ENCODE results near the gene CNPY3.
A peak's percentile ranks its signal among the peaks of the same experiment; 100 is the strongest.
"Not testable (repeated sequence)": the region's sequence is repeated elsewhere in the genome, so short reads cannot be mapped to it uniquely, and the experiment has no call there.

Gene CNPY3

DNA sequence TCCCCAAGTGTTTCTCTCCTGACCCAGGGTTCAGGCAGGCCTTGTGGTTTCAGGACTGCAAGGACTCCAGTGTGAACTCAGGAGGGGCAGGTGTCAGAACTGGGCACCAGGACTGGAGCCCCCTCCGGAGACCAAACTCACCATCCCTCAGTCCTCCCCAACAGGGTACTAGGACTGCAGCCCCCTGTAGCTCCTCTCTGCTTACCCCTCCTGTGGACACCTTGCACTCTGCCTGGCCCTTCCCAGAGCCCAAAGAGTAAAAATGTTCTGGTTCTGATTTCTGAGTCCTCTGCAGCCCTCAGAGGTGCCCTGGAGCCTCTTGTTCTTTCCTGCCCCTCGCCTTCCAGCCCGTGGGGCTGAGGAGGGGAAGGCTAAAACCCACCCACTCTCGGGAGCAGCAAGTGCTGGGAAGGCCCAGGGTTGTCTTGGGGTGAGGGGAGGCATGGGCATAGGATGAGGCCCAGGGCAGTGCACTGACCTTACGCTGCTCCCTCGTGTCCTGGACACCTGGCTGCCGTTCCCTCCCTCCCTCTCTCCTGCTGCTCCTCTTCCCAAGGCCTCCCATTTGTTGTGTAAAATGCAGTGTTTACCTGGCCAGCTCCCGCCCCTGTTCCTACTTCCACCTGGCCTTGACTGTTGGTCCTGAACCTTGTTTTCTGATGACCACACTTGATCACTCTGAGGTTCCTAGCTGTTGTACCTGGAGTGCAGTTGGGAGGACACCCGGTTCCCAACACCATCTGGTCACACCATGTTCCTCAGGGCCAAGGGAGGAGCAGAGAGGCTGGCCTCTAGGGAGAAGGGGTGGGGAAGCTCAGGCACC is 9.9 kb downstream of the CNPY3 start:
- Histone ChIP-seq H3K4me3 (ENCODE audit: low read depth, low read length) (no peak overlapping the region), H3K27ac (ENCODE audit: low read depth, low read length) (no peak overlapping the region)

DNA sequence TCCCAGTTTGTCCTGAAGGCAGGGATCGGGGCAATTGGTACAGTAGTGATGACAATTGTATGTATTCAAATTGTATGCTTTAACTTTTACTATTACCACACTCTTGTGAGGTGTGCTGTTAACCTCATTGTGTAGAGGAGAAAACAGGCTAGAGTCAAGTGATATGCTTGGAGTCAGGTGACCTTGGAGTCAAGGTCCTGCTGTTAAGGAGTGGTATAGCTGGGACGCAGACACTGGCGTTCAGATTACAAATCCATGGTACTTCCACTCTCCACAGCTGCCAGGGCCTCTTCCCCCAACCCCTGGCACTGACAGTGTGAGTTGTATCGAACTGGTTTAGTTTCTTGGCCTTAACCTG is 10.5 kb downstream of the CNPY3 start:
- no peak overlapping the region for H3K27ac ChIP-seq (ENCODE audit: low read depth, low read length)
- no peak overlapping the region for H3K4me3 ChIP-seq (ENCODE audit: low read depth, low read length)
- H3K36me3 ChIP-seq (ENCODE audit: control insufficient read depth, insufficient read depth, low read length) = peaks cover 69% of the 10 kb centered on the region
- H3K4me1 ChIP-seq (ENCODE audit: control insufficient read depth, insufficient read depth, low read length) = peaks cover 10% of the 10 kb centered on the region; the same call in 1 of the 2 replicates
- H3K9me3 ChIP-seq (ENCODE audit: control insufficient read depth, insufficient read depth, low read depth, low read length) = no peaks in the 10 kb centered on the region
- no peak overlapping the region for H3K9ac ChIP-seq (ENCODE audit: low read length)
- H3K27me3 ChIP-seq (ENCODE audit: control insufficient read depth, insufficient read depth, low read length) = no peaks in the 10 kb centered on the region

More for the DNA sequence above, 9.9 kb downstream of the CNPY3 start:
- H3K9me3 ChIP-seq (ENCODE audit: control insufficient read depth, insufficient read depth, low read depth, low read length) = no peaks in the 10 kb centered on the region
- peaks cover 10% of the 10 kb centered on the region; the same call in 1 of the 2 replicates for H3K4me1 ChIP-seq (ENCODE audit: control insufficient read depth, insufficient read depth, low read length)
- H3K36me3 ChIP-seq (ENCODE audit: control insufficient read depth, insufficient read depth, low read length) = peaks cover 74% of the 10 kb centered on the region
- H3K27me3 ChIP-seq (ENCODE audit: control insufficient read depth, insufficient read depth, low read length) = no peaks in the 10 kb centered on the region
- no peak overlapping the region for H3K9ac ChIP-seq (ENCODE audit: low read length)

DNA sequence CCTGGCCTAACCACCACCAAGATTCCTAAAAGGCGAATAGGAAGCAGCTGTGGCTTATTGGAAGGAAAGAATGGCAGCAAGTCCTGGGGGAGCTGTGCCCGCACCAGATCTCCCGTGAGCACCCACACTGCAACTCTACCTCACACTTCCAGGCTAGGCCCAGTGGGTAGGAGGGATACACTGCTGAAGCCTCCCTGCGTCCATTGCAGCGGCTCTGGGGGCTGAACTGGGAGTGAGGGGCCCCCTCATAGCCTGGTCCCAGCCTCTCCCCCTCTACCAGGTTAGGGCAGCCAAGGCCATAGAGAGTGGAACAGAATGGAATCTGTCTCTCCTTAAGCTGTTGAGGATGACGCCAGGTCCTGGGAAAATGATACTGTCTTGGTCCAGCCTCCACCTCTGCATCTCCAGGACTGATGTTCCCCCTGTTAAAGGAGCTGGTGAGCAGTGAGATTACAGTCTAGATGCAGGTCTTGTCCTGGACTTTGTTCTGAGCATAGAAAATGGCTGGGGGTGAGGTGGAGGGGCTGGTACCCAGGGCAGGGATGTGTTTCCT is 11.3 kb downstream of the CNPY3 start:
- Histone ChIP-seq H3K9ac (ENCODE audit: low read length) (no peak overlapping the region), H3K4me3 (ENCODE audit: low read depth, low read length) (no peak overlapping the region), H3K9me3 (ENCODE audit: control insufficient read depth, insufficient read depth, low read depth, low read length) (no peaks in the 10 kb centered on the region), H3K36me3 (ENCODE audit: control insufficient read depth, insufficient read depth, low read length) (peaks cover 62% of the 10 kb centered on the region), H3K4me1 (ENCODE audit: control insufficient read depth, insufficient read depth, low read length) (peaks cover 10% of the 10 kb centered on the region; the same call in 1 of the 2 replicates), H3K27ac (ENCODE audit: low read depth, low read length) (no peak overlapping the region), H3K27me3 (ENCODE audit: control insufficient read depth, insufficient read depth, low read length) (no peaks in the 10 kb centered on the region)

DNA sequence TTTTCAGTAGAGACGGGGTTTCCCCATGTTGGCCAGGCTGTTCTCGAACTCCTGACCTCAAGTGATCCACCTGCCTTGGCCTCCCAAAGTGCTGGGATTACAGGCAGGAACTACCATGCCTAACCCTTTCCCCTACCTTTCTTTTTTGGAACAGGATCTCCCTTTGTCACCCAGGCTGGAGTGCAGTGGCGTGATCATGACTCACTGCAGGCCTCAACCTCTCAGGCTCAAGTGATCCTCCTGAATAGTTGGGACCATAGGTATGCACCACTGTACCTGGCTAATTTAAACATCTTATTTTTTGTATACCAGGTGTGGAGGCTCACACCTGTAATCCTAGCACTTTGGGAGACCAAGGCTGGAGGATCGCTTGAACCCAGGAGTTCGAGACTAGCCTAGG is 12.1 kb downstream of the CNPY3 start:
- peaks cover 54% of the 10 kb centered on the region for H3K36me3 ChIP-seq (ENCODE audit: control insufficient read depth, insufficient read depth, low read length)
- H3K27me3 ChIP-seq (ENCODE audit: control insufficient read depth, insufficient read depth, low read length) = not testable (repeated sequence)

DNA sequence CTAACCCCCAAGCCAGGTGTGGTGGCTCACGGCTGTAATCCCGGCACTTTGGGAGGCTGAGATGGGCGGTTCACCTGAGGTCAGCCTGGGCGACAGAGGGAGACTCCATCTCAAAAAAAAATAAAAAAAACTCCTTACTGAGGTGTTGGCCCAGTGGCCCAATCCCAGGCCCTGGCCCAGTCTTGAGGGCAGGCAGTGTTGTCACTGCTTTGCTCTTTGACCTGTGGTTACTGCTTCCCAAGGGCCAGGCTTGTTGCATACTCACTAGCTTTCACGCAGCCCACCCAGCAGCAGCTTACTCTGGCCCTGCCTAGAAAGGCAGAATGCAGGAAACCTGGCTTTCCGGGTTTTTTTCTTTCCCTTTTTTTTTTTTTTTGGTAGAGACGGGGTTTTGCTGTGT is 13.2 kb downstream of the CNPY3 start:
- no peak overlapping the region for H3K4me3 ChIP-seq (ENCODE audit: low read depth, low read length)
- H3K36me3 ChIP-seq (ENCODE audit: control insufficient read depth, insufficient read depth, low read length) = peaks cover 43% of the 10 kb centered on the region
- no peak overlapping the region for H3K27ac ChIP-seq (ENCODE audit: low read depth, low read length)
- no peaks in the 10 kb centered on the region for H3K9me3 ChIP-seq (ENCODE audit: control insufficient read depth, insufficient read depth, low read depth, low read length)
- peaks cover 10% of the 10 kb centered on the region; the same call in 1 of the 2 replicates for H3K4me1 ChIP-seq (ENCODE audit: control insufficient read depth, insufficient read depth, low read length)
- H3K27me3 ChIP-seq (ENCODE audit: control insufficient read depth, insufficient read depth, low read length) = no peaks in the 10 kb centered on the region
- H3K9ac ChIP-seq (ENCODE audit: low read length) = no peak overlapping the region

More for the DNA sequence above, 12.1 kb downstream of the CNPY3 start:
- H3K4me3 ChIP-seq (ENCODE audit: low read depth, low read length); H3K9me3 ChIP-seq (ENCODE audit: control insufficient read depth, insufficient read depth, low read depth, low read length); H3K9ac ChIP-seq (ENCODE audit: low read length); H3K27ac ChIP-seq (ENCODE audit: low read depth, low read length): not testable (repeated sequence)
- H3K4me1 ChIP-seq (ENCODE audit: control insufficient read depth, insufficient read depth, low read length) = peaks cover 10% of the 10 kb centered on the region; the same call in 1 of the 2 replicates

DNA sequence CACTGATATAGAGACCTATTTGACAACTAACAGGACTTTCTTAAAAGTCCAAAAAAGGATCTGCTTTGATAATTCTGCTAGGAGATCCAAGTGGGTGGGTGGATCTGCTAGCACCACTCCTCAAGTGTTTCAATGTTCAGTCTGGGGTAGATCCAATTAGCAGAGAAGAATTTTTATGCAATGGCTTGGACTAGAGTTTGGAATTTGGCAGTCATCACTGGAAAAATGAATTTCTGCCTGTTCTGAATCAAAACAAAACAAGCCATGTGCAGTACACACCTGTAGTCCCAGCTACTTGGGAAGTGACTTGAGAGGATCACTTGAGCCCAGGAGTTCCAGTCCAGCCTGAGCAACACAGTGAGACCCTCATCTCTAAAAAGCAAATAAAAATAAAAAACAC is 18.7 kb downstream of the CNPY3 start:
- no peak overlapping the region for H3K9ac ChIP-seq (ENCODE audit: low read length)
- peaks cover 3% of the 10 kb centered on the region; the same call in 1 of the 2 replicates for H3K36me3 ChIP-seq (ENCODE audit: control insufficient read depth, insufficient read depth, low read length)
- H3K9me3 ChIP-seq (ENCODE audit: control insufficient read depth, insufficient read depth, low read depth, low read length) = no peaks in the 10 kb centered on the region
- H3K27ac ChIP-seq (ENCODE audit: low read depth, low read length) = no peak overlapping the region
- H3K4me1 ChIP-seq (ENCODE audit: control insufficient read depth, insufficient read depth, low read length) = no peaks in the 10 kb centered on the region
- H3K4me3 ChIP-seq (ENCODE audit: low read depth, low read length) = no peak overlapping the region
- no peaks in the 10 kb centered on the region for H3K27me3 ChIP-seq (ENCODE audit: control insufficient read depth, insufficient read depth, low read length)

DNA sequence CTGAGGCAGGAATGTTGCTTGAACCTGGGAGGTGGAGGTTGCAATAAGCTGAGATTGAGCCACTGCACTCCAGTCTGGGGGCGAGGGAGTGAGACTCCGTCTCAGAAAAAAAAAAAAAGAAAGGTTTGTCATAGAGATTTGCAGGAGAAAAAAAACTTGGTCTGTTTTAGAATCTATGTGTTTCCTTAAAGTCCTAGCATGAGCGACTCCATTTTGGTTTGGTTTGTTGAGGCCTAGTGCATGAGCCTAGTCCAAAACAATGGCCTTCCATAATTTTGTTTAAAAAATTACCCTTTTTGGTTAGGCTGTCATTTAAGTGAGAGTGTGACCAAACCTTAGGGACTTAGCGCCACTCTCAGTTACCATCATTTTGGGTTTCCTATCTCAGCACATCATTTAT is 23.1 kb downstream of the CNPY3 start:
- Histone ChIP-seq H3K9ac (ENCODE audit: low read length) (no peak overlapping the region), H3K4me1 (ENCODE audit: control insufficient read depth, insufficient read depth, low read length) (no peaks in the 10 kb centered on the region), H3K4me3 (ENCODE audit: low read depth, low read length) (no peak overlapping the region), H3K27me3 (ENCODE audit: control insufficient read depth, insufficient read depth, low read length) (no peaks in the 10 kb centered on the region), H3K9me3 (ENCODE audit: control insufficient read depth, insufficient read depth, low read depth, low read length) (no peaks in the 10 kb centered on the region), H3K27ac (ENCODE audit: low read depth, low read length) (no peak overlapping the region), H3K36me3 (ENCODE audit: control insufficient read depth, insufficient read depth, low read length) (no peaks in the 10 kb centered on the region)

DNA sequence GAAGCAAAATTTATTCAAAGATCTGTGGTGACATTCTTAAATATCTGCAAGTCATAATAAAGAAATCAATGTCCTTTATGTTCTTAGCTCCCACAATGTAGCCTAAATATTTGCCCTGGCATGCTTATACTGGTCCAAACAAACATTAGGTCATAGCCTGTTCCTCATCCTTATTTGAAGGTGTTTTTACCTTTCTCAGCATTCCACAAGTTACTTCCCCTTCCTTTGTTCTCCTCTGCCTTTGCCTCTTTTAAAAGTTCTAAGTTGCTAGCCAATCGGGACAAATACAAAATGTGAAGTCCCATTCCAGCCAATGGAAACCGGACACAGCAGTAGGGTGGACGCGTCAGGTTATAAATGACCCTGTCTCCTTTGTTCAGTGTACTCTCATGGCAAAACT is 25.1 kb downstream of the CNPY3 start:
- not testable (repeated sequence) for H3K4me3 ChIP-seq (ENCODE audit: low read depth, low read length); H3K27ac ChIP-seq (ENCODE audit: low read depth, low read length); H3K9ac ChIP-seq (ENCODE audit: low read length); H3K9me3 ChIP-seq (ENCODE audit: control insufficient read depth, insufficient read depth, low read depth, low read length); H3K27me3 ChIP-seq (ENCODE audit: control insufficient read depth, insufficient read depth, low read length); H3K4me1 ChIP-seq (ENCODE audit: control insufficient read depth, insufficient read depth, low read length); H3K36me3 ChIP-seq (ENCODE audit: control insufficient read depth, insufficient read depth, low read length)

DNA sequence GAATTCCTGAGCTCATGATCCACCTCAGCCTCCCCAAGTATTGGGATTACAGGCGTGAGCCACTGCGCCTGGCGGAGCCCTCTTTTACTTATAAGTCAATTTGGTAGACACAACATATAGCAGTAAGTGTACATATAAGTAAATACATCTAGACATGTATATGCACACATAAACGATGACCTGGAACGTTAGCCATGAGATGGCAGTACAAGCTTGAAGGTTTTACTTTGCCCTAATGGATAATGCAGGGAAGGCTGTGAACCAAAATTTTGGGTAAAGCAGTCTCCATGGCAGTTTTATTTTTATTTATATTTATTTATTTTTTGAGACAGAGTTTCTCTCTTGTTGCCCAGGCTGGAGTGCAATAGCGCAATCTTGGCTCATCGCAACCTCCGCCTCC is 28.8 kb downstream of the CNPY3 start:
- Histone ChIP-seq H3K27me3 (ENCODE audit: control insufficient read depth, insufficient read depth, low read length) (peaks cover 23% of the 10 kb centered on the region), H3K9me3 (ENCODE audit: control insufficient read depth, insufficient read depth, low read depth, low read length) (no peaks in the 10 kb centered on the region), H3K36me3 (ENCODE audit: control insufficient read depth, insufficient read depth, low read length) (0 out of 2 replicates have a peak, but pooled peaks cover 6% of the 10 kb centered on the region), H3K9ac (ENCODE audit: low read length) (no peak overlapping the region), H3K4me3 (ENCODE audit: low read depth, low read length) (no peak overlapping the region), H3K27ac (ENCODE audit: low read depth, low read length) (no peak overlapping the region), H3K4me1 (ENCODE audit: control insufficient read depth, insufficient read depth, low read length) (peaks cover 6% of the 10 kb centered on the region; the same call in 1 of the 2 replicates)

DNA sequence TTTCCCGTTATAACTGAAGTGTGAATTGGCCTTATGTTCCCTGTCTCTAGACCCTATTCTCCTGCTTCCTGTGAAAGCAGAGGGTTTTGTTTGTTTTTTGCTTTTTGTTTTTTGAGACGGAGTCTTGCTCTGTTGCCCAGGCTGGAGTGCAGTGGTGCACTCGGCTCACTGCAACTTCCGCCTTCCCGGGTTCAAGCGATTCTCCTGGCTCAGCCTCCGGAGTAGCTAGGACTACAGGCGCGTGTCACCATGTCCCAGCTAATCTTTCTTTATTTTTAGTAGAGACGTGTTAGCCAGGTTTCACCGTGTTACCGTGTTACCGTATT is 30.6 kb downstream of the CNPY3 start:
- peaks cover 12% of the 10 kb centered on the region for H3K36me3 ChIP-seq (ENCODE audit: control insufficient read depth, insufficient read depth, low read length)
- peak overlapping the region; percentile 60 for H3K9ac ChIP-seq (ENCODE audit: low read length)
- no peaks in the 10 kb centered on the region for H3K9me3 ChIP-seq (ENCODE audit: control insufficient read depth, insufficient read depth, low read depth, low read length)
- no peak overlapping the region for H3K27ac ChIP-seq (ENCODE audit: low read depth, low read length)
- H3K4me1 ChIP-seq (ENCODE audit: control insufficient read depth, insufficient read depth, low read length) = peaks cover 6% of the 10 kb centered on the region; the same call in 1 of the 2 replicates
- H3K4me3 ChIP-seq (ENCODE audit: low read depth, low read length) = peak overlapping the region; percentile 70
- peaks cover 23% of the 10 kb centered on the region for H3K27me3 ChIP-seq (ENCODE audit: control insufficient read depth, insufficient read depth, low read length)

DNA sequence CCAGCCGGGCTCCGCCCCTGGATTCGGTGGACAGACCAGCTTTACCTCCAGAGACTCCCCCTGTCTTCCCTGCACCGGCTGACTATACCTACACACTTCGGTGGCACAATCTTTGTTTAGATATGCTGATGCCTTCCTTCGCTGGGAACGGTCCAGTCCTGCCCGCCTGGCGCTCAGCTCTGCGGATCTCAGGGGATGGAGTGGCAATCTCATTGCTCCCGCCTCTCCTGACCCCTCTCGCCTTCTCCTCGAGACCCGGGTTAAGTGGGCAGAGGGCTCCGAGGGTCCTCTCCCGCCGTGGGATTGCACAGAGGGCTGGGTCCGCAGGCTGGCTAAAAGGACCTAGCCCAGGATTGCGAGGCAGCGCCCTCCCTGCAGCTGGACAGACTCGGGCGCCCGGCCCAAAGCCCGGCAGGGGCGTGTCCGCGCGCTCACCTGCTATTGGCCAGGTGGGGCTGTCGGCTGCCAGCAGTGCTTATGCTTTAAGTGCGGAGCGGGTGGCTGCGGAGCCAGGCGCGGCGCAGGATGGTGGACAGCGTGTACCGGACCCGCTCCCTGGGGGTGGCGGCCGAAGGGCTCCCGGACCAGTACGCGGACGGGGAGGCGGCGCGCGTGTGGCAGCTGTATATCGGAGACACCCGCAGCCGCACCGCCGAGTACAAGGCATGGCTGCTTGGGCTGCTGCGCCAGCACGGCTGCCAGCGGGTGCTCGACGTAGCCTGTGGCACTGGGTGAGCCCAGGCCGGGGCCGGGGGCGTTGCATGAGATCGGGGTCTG is 31.2 kb downstream of the CNPY3 start, which contains the start of gene GNMT:
Gene GNMT (plus strand): TSS at position 512 of the 777 bp plus-strand sequence. CDS start 14 bp downstream, at position 526.
- Histone ChIP-seq H3K36me3 (ENCODE audit: control insufficient read depth, insufficient read depth, low read length) (peaks cover 18% of the 10 kb centered on the region), H3K4me1 (ENCODE audit: control insufficient read depth, insufficient read depth, low read length) (peaks cover 6% of the 10 kb centered on the region; the same call in 1 of the 2 replicates), H3K4me3 (ENCODE audit: low read depth, low read length) (peak within 1 kb of the TSS; percentile 70), H3K9ac (ENCODE audit: low read length) (peak within 1 kb of the TSS; percentile 60), H3K9me3 (ENCODE audit: control insufficient read depth, insufficient read depth, low read depth, low read length) (no peaks in the 10 kb centered on the region), H3K27ac (ENCODE audit: low read depth, low read length) (no peak within 1 kb of the TSS), H3K27me3 (ENCODE audit: control insufficient read depth, insufficient read depth, low read length) (peaks cover 23% of the 10 kb centered on the region)

Data from HUES6 (cell line).